Lower leg skin (tissue), 3 donors: ENCODE data around the gene RPL18A.

Experiments used
- POLR2A ChIP-seq, 2 donors: fragments of 450-650 bp; IDR thresholded peaks; one replicate each; pipeline ENCODE4 v1.6.1; 2016 to 2017; ENCODE audit warnings: antibody characterized with exemption in 2 of 2, mild to moderate bottlenecking in 1 of 2, moderate library complexity in 1 of 2
- TF ChIP-seq, protein P1 (sequence below), 3 donors: fragments of 450-650 bp; IDR thresholded peaks; one replicate each; pipeline ENCODE4 v1.5.1; 2016; ENCODE audit warnings: antibody characterized with exemption in 3 of 3, mild to moderate bottlenecking in 3 of 3, moderate library complexity in 2 of 3

DNA sequence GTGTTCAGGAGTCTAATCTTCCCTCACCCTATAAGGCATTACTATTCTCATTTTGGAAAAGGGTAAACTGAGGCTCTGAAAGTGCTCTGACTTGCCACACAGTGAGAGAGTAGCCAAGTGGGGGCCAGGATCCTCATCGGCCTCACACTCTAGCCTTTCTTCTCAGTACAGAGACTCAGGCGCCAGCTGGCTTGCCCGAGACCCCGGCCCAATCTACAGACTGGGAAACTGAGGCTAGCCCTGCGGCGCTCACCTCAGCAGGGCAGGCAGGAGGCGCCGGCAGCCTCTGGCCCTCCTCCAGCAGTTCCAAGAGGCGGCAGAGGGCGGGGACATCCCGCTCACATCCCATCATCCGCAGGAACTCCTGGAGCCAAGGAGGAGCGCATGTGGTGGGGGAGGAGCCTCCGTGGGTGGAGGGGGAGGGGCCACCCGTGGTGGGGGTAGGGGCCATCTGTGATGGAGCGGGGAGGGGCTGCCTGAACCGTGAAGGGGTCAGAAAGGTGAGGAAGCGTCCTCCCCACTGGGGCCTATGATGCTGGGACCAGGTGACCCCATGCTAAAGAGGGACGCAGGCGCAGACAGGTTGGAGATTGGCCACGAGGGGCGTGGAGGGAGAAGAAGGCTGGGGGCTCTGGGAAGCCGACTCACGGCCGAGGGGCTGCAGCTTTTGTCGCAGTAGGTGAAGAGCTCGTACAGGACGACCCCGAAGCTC is 29.7 kb upstream of the RPL18A start:
- TF ChIP-seq, protein P1, sequence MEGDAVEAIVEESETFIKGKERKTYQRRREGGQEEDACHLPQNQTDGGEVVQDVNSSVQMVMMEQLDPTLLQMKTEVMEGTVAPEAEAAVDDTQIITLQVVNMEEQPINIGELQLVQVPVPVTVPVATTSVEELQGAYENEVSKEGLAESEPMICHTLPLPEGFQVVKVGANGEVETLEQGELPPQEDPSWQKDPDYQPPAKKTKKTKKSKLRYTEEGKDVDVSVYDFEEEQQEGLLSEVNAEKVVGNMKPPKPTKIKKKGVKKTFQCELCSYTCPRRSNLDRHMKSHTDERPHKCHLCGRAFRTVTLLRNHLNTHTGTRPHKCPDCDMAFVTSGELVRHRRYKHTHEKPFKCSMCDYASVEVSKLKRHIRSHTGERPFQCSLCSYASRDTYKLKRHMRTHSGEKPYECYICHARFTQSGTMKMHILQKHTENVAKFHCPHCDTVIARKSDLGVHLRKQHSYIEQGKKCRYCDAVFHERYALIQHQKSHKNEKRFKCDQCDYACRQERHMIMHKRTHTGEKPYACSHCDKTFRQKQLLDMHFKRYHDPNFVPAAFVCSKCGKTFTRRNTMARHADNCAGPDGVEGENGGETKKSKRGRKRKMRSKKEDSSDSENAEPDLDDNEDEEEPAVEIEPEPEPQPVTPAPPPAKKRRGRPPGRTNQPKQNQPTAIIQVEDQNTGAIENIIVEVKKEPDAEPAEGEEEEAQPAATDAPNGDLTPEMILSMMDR (IDR thresholded peaks at IDR 0.05): no peak
- TF ChIP-seq POLR2A (IDR thresholded peaks at IDR 0.05): no peak
